ENCODE measurements around the gene RABL3. TPM values are rescaled to one million over a fixed set of nuclear protein-coding genes. Genes with fewer than 3 reads are reported as not detected.

Gene RABL3
- total RNA-seq, 1 donor from 2014 or later, result 16.6 TPM

- no peaks in the 10 kb centered on the region for H3K27me3 ChIP-seq (ENCODE audit: control insufficient read depth, insufficient read depth, low read length)
- H3K36me3 ChIP-seq (ENCODE audit: control insufficient read depth, insufficient read depth, low read length), result no peaks in the 10 kb centered on the region
- H3K4me3 ChIP-seq (ENCODE audit: low read depth, low read length), result no peak overlapping the region
- TF ChIP-seq, protein P1, sequence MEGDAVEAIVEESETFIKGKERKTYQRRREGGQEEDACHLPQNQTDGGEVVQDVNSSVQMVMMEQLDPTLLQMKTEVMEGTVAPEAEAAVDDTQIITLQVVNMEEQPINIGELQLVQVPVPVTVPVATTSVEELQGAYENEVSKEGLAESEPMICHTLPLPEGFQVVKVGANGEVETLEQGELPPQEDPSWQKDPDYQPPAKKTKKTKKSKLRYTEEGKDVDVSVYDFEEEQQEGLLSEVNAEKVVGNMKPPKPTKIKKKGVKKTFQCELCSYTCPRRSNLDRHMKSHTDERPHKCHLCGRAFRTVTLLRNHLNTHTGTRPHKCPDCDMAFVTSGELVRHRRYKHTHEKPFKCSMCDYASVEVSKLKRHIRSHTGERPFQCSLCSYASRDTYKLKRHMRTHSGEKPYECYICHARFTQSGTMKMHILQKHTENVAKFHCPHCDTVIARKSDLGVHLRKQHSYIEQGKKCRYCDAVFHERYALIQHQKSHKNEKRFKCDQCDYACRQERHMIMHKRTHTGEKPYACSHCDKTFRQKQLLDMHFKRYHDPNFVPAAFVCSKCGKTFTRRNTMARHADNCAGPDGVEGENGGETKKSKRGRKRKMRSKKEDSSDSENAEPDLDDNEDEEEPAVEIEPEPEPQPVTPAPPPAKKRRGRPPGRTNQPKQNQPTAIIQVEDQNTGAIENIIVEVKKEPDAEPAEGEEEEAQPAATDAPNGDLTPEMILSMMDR (IDR thresholded peaks at IDR 0.05; ENCODE audit: insufficient read depth, low read length, poor library complexity, severe bottlenecking), result no peak
- DNase-seq (ENCODE audit: low read depth), result no peak
Measured at GRCh38 chr3:120705884-120706582, 36.3 kb downstream of the RABL3 start.

- no peaks in the 10 kb centered on the region for H3K36me3 ChIP-seq (ENCODE audit: control insufficient read depth, insufficient read depth, low read length)
- no peaks in the 10 kb centered on the region for H3K27me3 ChIP-seq (ENCODE audit: control insufficient read depth, insufficient read depth, low read length)
- no peak overlapping the region for H3K4me3 ChIP-seq (ENCODE audit: low read depth, low read length)
- TF ChIP-seq, protein P1 (IDR thresholded peaks at IDR 0.05; ENCODE audit: insufficient read depth, low read length, poor library complexity, severe bottlenecking), result no peak
- DNase-seq (ENCODE audit: low read depth), result no peak
Measured at GRCh38 chr3:120699333-120699732, 43.0 kb downstream of the RABL3 start.

- TF ChIP-seq, protein P1 (IDR thresholded peaks at IDR 0.05; ENCODE audit: insufficient read depth, low read length, poor library complexity, severe bottlenecking), result no peak
- Histone ChIP-seq H3K4me3 (ENCODE audit: low read depth, low read length) (no peak overlapping the region), H3K36me3 (ENCODE audit: control insufficient read depth, insufficient read depth, low read length) (no peaks in the 10 kb centered on the region), H3K27me3 (ENCODE audit: control insufficient read depth, insufficient read depth, low read length) (no peaks in the 10 kb centered on the region)
- no peak for DNase-seq (ENCODE audit: low read depth)
Measured at GRCh38 chr3:120693439-120694171, 48.7 kb downstream of the RABL3 start.

DNA sequence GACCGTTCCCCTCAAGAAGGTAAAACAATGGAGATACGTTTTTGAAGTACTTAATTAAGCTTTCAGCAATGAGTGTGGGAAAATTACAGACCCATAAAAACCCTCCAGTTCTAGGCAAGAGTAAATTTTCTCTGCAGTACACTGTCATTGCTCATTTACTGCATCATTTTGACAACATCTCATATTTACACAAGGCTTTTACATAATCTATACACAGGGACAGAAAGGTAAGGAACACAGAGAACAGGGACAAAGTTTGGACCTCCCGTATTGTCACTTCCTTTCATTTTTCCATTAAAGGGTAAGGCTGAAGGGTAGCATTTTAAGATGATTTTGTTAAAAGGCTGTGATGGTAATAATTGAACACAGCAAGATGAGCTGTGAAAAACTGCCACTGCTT lies 52.9 kb downstream of the RABL3 start:
- no peak overlapping the region for H3K4me3 ChIP-seq (ENCODE audit: low read depth, low read length)
- H3K36me3 ChIP-seq (ENCODE audit: control insufficient read depth, insufficient read depth, low read length), result no peaks in the 10 kb centered on the region
- DNase-seq (ENCODE audit: low read depth), result no peak
- TF ChIP-seq, protein P1 (IDR thresholded peaks at IDR 0.05; ENCODE audit: insufficient read depth, low read length, poor library complexity, severe bottlenecking), result no peak
- H3K27me3 ChIP-seq (ENCODE audit: control insufficient read depth, insufficient read depth, low read length), result no peaks in the 10 kb centered on the region

DNA sequence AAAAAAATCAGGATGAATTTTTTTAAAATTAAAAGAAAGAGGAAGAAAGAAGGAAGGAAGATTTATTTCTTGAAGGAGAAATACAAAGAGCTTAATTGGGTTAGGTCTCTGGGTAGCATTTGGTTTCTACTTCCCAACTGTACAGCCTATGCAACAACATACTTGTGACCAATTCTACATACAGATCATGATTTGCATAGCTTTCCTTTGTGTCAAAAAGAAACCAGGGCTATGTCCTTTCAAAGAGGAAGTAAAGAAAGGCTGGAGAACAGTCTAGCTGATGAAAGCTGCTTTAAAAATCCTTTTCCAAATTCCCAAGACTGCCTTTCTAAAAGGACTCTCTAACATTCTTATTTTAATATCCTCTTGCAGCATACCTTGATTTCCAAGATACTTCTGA lies 54.2 kb downstream of the RABL3 start:
- no peak for DNase-seq (ENCODE audit: low read depth)
- Histone ChIP-seq H3K36me3 (ENCODE audit: control insufficient read depth, insufficient read depth, low read length) (no peaks in the 10 kb centered on the region), H3K4me3 (ENCODE audit: low read depth, low read length) (no peak overlapping the region), H3K27me3 (ENCODE audit: control insufficient read depth, insufficient read depth, low read length) (no peaks in the 10 kb centered on the region)
- TF ChIP-seq, protein P1 (IDR thresholded peaks at IDR 0.05; ENCODE audit: insufficient read depth, low read length, poor library complexity, severe bottlenecking), result no peak

Measured in kidney epithelial cell (primary cell).